Neural progenitor cell (in vitro differentiated cells): ENCODE results near the gene UBB. TPM values are rescaled to one million over a fixed set of nuclear protein-coding genes. Genes with fewer than 3 reads are reported as not detected.

Experiments used
- DNase-seq: peaks from one replicate; pipeline ENCODE4 v3.0.0-alpha.2; 2016; ENCODE audit warnings: low spot score
- H2AFZ ChIP-seq: fragments of 200-600 bp; sonication (generic); replicated peaks from 2 replicates; pipeline ENCODE4 v1.6.1; 2016; ENCODE audit warnings: antibody characterized with exemption
- H3F3A ChIP-seq: fragments of 200-600 bp; sonication (generic); 2 replicates; pipeline ENCODE4 v1.6.1; 2016; ENCODE audit warnings: antibody characterized with exemption, low read depth
- H3K27ac ChIP-seq: fragments of 200-600 bp; sonication (generic); 2 replicates; pipeline ENCODE4 v1.5.1; 2016; ENCODE audit warnings: mild to moderate bottlenecking
- H3K27me3 ChIP-seq: fragments of 200-600 bp; sonication (generic); 2 replicates; pipeline ENCODE4 v1.6.1; 2016; ENCODE audit warnings: mild to moderate bottlenecking, moderate library complexity
- H3K36me3 ChIP-seq: fragments of 200-600 bp; sonication (generic); 2 replicates; pipeline ENCODE4 v1.5.1; 2016
- H3K4me1 ChIP-seq: fragments of 200-600 bp; sonication (generic); 2 replicates; pipeline ENCODE4 v1.6.1; 2016; ENCODE audit warnings: mixed run types
- H3K4me2 ChIP-seq: fragments of 200-600 bp; sonication (generic); 2 replicates; pipeline ENCODE4 v1.6.1; 2016
- H3K4me3 ChIP-seq: fragments of 200-600 bp; sonication (generic); 2 replicates; pipeline ENCODE4 v1.5.1; 2016
- H3K79me2 ChIP-seq: fragments of 200-600 bp; sonication (generic); 2 replicates; pipeline ENCODE4 v1.6.1; 2016; ENCODE audit warnings: low read depth
- H3K9ac ChIP-seq: fragments of 200-600 bp; sonication (generic); 2 replicates; pipeline ENCODE4 v1.6.1; 2016
- H3K9me3 ChIP-seq: fragments of 200-600 bp; sonication (generic); 2 replicates; pipeline ENCODE4 v1.5.1; 2016; ENCODE audit warnings: low read depth
- H4K20me1 ChIP-seq: fragments of 200-600 bp; sonication (generic); 2 replicates; pipeline ENCODE4 v1.6.1; 2016; ENCODE audit warnings: low read depth
- H3K27ac Mint-ChIP-seq: 3 replicates; pipeline ENCODE4 v1.8.0; 2021; ENCODE audit warnings: mixed read lengths
- H3K27me3 Mint-ChIP-seq: 2 replicates; pipeline ENCODE4 v1.8.0; 2022; ENCODE audit warnings: low read depth, mild to moderate bottlenecking, inconsistent platforms, moderate library complexity, mixed read lengths; ENCODE audit not compliant: insufficient read depth
- H3K36me3 Mint-ChIP-seq: 3 replicates; pipeline ENCODE4 v1.8.0; 2021; ENCODE audit warnings: mixed read lengths
- H3K4me1 Mint-ChIP-seq: 3 replicates; pipeline ENCODE4 v1.8.0; 2021; ENCODE audit warnings: mixed read lengths
- H3K4me3 Mint-ChIP-seq: 3 replicates; pipeline ENCODE4 v1.8.0; 2021; ENCODE audit warnings: mild to moderate bottlenecking, moderate library complexity, mixed read lengths
- H3K9me3 Mint-ChIP-seq: 3 replicates; pipeline ENCODE4 v1.8.0; 2020; ENCODE audit warnings: mixed read lengths
- EZH2 ChIP-seq: fragments of 200-600 bp; sonication (generic); IDR thresholded peaks from 2 replicates; pipeline ENCODE4 v1.6.1; 2017; ENCODE audit warnings: antibody characterized with exemption, mild to moderate bottlenecking, moderate library complexity
- EZH2phosphoT487 ChIP-seq: fragments of 200-600 bp; sonication (generic); IDR thresholded peaks from 2 replicates; pipeline ENCODE4 v1.6.1; 2017; ENCODE audit warnings: antibody characterized with exemption
- total RNA-seq: library from RNA; depleted of rRNA; stranded (reverse); fragments of >200 nt; gene quantifications from 2 replicates; pipeline ENCODE4 v1.2.3, GENCODE V29; 2015; ENCODE audit warnings: low replicate concordance
- TF ChIP-seq, protein P1 (sequence below): fragments of 200-600 bp; sonication (generic); IDR thresholded peaks from 2 replicates; pipeline ENCODE4 v1.5.1; 2017; ENCODE audit warnings: antibody characterized with exemption, mild to moderate bottlenecking

The UBB gene
- total RNA-seq, 1 donor from 2014 or later, result 1,249 TPM

DNA sequence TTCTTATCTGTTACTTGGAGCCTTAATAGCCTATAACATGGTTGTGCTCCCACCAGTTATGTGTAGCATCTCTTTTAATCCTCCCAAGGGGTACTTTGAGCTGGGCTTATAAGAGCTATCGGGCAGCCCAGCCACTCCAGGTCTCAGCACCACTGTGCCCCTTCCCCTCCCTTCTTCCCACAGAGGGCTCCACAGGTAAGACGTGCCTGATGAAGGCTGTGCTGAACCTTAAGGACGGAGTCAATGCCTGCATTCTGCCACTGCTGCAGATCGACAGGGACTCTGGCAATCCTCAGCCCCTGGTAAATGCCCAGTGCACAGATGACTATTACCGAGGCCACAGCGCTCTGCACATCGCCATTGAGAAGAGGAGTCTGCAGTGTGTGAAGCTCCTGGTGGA lies 41.5 kb downstream of the UBB start:
- H3K4me2 ChIP-seq, result no peak overlapping the region
- Mint-ChIP-seq H3K4me1 (peaks cover 32% of the 10 kb centered on the region), H3K9me3 (no peaks in the 10 kb centered on the region), H3K27me3 (peaks cover 2% of the 10 kb centered on the region), H3K36me3 (no peaks in the 10 kb centered on the region), H3K27ac (no peak overlapping the region), H3K4me3 (no peak overlapping the region)
- no peaks in the 10 kb centered on the region for H3K36me3 ChIP-seq
- no peak for DNase-seq
- no peak overlapping the region for H2AFZ ChIP-seq
- no peaks in the 10 kb centered on the region for H3F3A ChIP-seq
- H3K9me3 ChIP-seq, result no peaks in the 10 kb centered on the region
- H4K20me1 ChIP-seq, result no peaks in the 10 kb centered on the region
- H3K27me3 ChIP-seq, result no peaks in the 10 kb centered on the region
- H3K27ac ChIP-seq, result no peak overlapping the region
- no peak overlapping the region for H3K9ac ChIP-seq
- H3K79me2 ChIP-seq, result no peaks in the 10 kb centered on the region
- no peak overlapping the region for H3K4me3 ChIP-seq
- no peaks in the 10 kb centered on the region for H3K4me1 ChIP-seq
- TF ChIP-seq, protein P1, sequence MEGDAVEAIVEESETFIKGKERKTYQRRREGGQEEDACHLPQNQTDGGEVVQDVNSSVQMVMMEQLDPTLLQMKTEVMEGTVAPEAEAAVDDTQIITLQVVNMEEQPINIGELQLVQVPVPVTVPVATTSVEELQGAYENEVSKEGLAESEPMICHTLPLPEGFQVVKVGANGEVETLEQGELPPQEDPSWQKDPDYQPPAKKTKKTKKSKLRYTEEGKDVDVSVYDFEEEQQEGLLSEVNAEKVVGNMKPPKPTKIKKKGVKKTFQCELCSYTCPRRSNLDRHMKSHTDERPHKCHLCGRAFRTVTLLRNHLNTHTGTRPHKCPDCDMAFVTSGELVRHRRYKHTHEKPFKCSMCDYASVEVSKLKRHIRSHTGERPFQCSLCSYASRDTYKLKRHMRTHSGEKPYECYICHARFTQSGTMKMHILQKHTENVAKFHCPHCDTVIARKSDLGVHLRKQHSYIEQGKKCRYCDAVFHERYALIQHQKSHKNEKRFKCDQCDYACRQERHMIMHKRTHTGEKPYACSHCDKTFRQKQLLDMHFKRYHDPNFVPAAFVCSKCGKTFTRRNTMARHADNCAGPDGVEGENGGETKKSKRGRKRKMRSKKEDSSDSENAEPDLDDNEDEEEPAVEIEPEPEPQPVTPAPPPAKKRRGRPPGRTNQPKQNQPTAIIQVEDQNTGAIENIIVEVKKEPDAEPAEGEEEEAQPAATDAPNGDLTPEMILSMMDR, result no peak
- TF ChIP-seq EZH2phosphoT487 (no peak), EZH2 (no peak)

DNA sequence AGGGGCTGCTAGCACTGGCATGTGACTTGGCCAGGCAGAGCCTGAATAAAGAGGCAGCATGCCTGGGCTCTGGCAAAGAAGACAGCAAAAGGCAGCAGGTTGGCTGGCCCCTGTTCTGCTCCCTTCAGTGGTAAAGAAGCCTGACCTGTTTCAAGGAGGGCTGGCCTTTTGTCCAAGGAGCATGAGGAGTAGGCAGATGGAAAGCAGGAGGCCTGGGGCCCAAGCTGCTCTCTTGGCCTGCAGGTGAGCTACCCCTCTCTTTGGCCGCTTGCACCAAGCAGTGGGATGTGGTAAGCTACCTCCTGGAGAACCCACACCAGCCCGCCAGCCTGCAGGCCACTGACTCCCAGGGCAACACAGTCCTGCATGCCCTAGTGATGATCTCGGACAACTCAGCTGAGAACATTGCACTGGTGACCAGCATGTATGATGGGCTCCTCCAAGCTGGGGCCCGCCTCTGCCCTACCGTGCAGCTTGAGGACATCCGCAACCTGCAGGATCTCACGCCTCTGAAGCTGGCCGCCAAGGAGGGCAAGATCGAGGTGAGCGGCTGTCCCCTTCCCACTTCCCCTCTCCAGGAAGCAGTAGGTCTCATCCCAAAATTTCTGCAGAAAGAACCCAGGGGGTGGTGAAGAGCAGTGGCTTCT lies 42.5 kb downstream of the UBB start:
- TF ChIP-seq EZH2, result no peak
- TF ChIP-seq EZH2phosphoT487, result no peak
- Histone ChIP-seq H3K4me1 (no peaks in the 10 kb centered on the region), H3K36me3 (no peaks in the 10 kb centered on the region), H3K9me3 (no peaks in the 10 kb centered on the region), H3K9ac (no peak overlapping the region), H3F3A (no peaks in the 10 kb centered on the region), H3K27me3 (no peaks in the 10 kb centered on the region), H3K4me3 (no peak overlapping the region), H3K27ac (no peak overlapping the region), H4K20me1 (no peaks in the 10 kb centered on the region), H3K79me2 (no peaks in the 10 kb centered on the region), H3K4me2 (no peak overlapping the region), H2AFZ (no peak overlapping the region)
- Mint-ChIP-seq H3K4me3 (no peak overlapping the region), H3K4me1 (peaks cover 27% of the 10 kb centered on the region), H3K27me3 (peaks cover 2% of the 10 kb centered on the region), H3K27ac (no peak overlapping the region), H3K36me3 (no peaks in the 10 kb centered on the region), H3K9me3 (no peaks in the 10 kb centered on the region)
- no peak for DNase-seq

DNA sequence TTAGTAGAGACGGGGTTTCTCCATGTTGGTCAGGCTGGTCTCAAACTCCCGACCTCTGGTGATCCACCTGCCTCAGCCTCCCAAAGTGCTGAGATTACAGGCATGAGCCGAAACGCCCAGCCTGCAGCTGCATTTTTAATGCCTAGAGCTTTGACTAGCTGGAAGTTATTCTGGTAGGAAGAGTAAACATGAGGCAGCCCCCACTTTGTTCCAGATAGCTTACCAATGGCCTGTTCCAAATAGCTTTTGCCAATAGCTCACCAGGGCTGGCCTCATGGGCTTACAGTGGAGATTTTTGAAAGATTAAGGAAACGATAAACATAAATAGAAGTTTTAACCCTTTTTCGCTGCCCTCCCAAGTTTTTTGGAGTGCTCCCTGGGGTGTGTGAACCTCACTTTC lies 44.3 kb downstream of the UBB start:
- TF ChIP-seq EZH2phosphoT487 (no peak), EZH2 (no peak)
- TF ChIP-seq, protein P1, result no peak
- Histone ChIP-seq H3K9ac (no peak overlapping the region), H3K4me1 (no peaks in the 10 kb centered on the region), H3K4me3 (no peak overlapping the region), H3K79me2 (no peaks in the 10 kb centered on the region), H3K36me3 (no peaks in the 10 kb centered on the region), H2AFZ (no peak overlapping the region), H3K4me2 (no peak overlapping the region), H3K27me3 (no peaks in the 10 kb centered on the region), H3F3A (no peaks in the 10 kb centered on the region), H3K27ac (no peak overlapping the region), H3K9me3 (no peaks in the 10 kb centered on the region), H4K20me1 (no peaks in the 10 kb centered on the region)
- Mint-ChIP-seq H3K4me1 (peaks cover 13% of the 10 kb centered on the region), H3K36me3 (no peaks in the 10 kb centered on the region), H3K4me3 (no peak overlapping the region), H3K27me3 (no peaks in the 10 kb centered on the region), H3K27ac (no peak overlapping the region), H3K9me3 (no peaks in the 10 kb centered on the region)
- no peak for DNase-seq
